GM15510 (cell line): Measurements from ENCODE around the gene NTN1.

Source experiments
- POLR2A ChIP-seq: IDR thresholded peaks from 3 replicates; pipeline ENCODE4 v1.6.1; 2011; ENCODE audit warnings: borderline replicate concordance; ENCODE audit not compliant: insufficient read length; ENCODE audit errors: extremely low read depth

The NTN1 gene

GRCh38 chr17:9212376-9213302 is 191.3 kb downstream of the NTN1 start:
- no peak for TF ChIP-seq POLR2A

- no peak for TF ChIP-seq POLR2A
Measured at GRCh38 chr17:9213303-9213640, 192.0 kb downstream of the NTN1 start.

GRCh38 chr17:9215465-9215864 is 194.2 kb downstream of the NTN1 start:
- no peak for TF ChIP-seq POLR2A

GRCh38 chr17:9217151-9218056 is 196.1 kb downstream of the NTN1 start:
- no peak for TF ChIP-seq POLR2A

- no peak for TF ChIP-seq POLR2A
Measured at GRCh38 chr17:9218064-9218635, 196.8 kb downstream of the NTN1 start.

- no peak for TF ChIP-seq POLR2A
Measured at GRCh38 chr17:9218911-9219310, 197.6 kb downstream of the NTN1 start.

GRCh38 chr17:9219631-9220397 is 198.5 kb downstream of the NTN1 start:
- TF ChIP-seq POLR2A, result no peak

- no peak for TF ChIP-seq POLR2A
Measured at GRCh38 chr17:9220398-9221146, 199.3 kb downstream of the NTN1 start.

GRCh38 chr17:9221147-9221921 is 200.0 kb downstream of the NTN1 start:
- TF ChIP-seq POLR2A, result no peak

- TF ChIP-seq POLR2A, result no peak
Measured at GRCh38 chr17:9221922-9222180, 200.5 kb downstream of the NTN1 start.

GRCh38 chr17:9223531-9223930 is 202.2 kb downstream of the NTN1 start:
- TF ChIP-seq POLR2A, result no peak

GRCh38 chr17:9224485-9224884 is 203.2 kb downstream of the NTN1 start:
- no peak for TF ChIP-seq POLR2A
